ENCODE data around the gene IQSEC1.

Gene IQSEC1

DNA sequence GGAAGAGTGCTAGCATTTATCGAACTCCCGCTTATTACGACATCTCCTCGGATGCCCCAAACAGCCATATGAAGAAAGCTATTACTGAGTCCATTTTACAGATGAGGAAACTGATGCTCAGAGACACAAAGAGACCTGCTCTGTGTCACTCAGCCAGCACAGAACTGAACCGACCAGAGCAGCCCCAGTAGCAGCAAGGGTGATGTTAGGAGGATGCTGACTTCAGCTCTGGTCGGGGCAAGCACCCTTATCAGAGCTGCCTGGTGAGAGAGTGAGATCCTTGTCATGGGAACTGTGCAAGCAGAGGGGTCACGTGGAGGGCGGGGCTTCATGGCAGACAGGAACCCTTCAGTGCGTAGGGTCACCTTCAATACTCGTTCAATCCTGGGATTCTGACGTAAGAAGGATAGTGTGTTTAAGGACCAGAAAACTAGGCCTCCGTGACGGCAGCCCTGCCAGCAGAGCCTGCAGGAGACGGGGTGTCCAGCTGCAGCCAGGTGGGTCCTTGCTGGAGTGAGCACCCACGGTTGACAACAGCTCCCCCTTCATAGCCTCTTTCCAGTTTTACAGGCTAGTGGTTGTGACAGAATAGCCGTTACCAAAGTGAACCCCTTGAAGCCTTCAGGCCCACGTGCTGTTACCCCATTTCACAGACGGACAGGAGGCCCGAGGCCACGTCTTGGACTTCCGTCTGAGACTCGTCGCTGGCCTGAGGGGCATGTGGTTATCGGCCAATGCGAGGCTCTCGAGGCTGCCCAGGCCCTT lies 12.0 kb upstream of the IQSEC1 start:
- DNase-seq (ENCODE audit: low spot score), result no peak

DNA sequence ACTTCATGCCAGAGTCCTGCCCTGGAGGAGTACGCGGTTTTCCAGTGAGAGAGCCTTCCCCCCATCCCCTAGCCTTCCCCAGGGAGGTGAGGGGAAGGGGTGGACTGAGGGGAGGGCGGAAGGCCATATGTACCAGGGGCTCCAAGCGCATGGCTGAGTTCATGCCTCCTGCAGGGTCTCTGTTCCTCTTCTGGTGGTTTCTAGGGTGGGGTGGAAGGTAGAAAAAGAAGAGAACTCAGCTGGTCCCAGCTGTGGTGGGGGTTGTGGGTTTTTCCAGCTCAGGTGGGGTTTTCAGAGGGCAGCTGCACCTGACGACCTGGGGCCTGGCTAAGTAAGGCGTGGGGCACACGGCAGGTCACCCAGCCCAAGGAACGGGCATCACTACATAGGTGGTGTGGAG lies 10.7 kb upstream of the IQSEC1 start:
- DNase-seq (ENCODE audit: low spot score), result no peak

GRCh38 chr3:13083254-13083653 lies 10.0 kb upstream of the IQSEC1 start:
- DNase-seq (ENCODE audit: low spot score), result no peak

- no peak for DNase-seq (ENCODE audit: low spot score)
These were observed 9.4 kb upstream of the IQSEC1 start for GRCh38 chr3:13082677-13083076.

GRCh38 chr3:13081603-13082360 lies 8.6 kb upstream of the IQSEC1 start:
- DNase-seq (ENCODE audit: low spot score), result no peak

DNA sequence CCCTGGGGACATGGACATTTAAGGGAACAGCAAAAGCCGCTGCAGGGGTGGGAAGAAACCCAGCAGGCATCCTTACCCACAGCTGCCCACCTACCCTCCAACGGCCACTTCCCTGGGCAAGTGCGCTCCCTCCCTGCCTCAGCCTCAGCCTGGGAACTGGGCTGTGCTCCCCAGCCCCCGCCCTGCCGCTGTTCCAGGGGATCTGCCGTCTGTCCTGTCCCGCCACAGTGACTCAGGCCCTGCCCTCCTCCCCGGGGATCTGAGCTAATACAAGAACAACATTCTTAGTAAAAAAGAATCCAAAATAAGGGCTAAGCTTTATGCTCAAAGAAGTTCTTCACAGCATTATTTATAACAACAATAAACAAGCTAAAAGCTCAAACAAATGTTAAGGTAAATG lies 7.4 kb upstream of the IQSEC1 start:
- no peak for DNase-seq (ENCODE audit: low spot score)

DNA sequence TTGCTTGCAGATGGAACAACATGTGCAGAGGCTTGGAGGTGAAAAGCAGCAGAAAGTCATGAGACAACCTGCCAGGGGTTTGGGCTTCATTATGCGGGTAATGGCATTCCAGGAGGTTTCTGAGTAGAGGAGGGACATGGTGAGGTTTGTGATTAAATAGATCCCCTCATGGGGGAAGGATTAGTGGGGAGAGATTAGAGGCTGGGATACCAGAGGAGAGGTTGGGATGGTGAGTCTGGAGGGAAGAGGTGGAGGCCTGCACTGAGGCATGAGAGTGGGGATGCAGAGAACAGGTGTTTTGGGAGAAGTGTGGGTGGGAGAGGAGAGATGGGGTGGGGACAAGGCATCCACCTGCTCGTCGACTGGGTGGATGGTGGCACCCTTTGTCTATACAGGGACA lies 6.8 kb upstream of the IQSEC1 start:
- DNase-seq (ENCODE audit: low spot score), result no peak

GRCh38 chr3:13079510-13079909 lies 6.3 kb upstream of the IQSEC1 start:
- no peak for DNase-seq (ENCODE audit: low spot score)

DNA sequence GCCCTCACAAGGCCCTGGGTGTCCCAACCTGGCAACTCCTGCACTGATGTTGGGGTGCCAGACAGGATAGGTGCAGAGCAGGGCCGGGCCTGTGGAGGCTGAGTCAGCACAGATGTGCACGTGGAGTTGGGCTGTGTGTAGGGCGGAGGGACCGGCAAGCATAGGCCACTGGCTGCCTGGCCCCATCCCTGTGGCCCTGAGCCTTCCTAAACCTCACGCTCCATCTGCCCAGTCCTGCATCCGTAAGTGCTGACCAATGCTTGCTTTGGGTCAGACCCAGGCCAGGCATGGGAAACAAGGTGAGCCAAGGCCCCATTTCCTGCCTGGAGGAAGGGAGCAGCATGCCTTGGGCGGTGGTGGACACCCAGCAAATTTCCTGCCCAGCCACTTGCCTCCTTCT lies 5.8 kb upstream of the IQSEC1 start:
- DNase-seq (ENCODE audit: low spot score), result no peak

DNA sequence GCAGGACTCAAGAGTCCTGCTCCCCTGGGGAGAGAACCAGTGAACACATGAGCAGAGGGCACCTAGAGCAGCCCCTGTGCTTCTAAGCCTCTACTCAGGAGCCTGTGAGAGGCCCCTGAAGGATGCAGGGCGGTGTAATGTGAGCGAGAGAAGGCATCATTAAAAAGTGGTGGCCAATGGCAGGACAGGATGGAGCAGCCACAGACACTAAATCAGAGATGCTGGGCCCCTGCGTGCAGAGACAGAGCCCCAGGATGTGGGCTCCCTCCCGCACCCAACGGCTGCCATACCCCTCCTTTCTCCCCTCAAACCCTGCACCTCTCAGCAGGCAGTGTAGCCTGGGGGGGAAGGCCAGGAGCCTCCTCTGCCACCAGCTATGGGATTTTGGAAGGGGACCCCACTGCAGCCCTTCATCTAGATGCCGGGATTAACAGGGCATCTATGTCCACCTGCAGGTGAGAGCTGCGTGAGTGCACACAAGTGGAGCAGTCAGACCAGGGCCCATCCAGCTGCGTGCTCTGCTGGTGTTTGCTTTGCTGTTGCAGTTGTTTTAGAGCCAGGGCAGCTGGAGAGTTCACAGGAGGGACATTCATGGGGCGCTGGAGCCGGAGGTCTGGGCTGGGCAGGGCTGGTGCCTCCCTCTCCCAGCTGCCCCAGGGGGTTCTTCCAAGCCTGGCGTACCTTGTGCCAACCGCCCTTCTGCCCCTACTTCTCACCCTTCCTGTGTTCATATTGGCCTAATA lies 5.1 kb upstream of the IQSEC1 start:
- DNase-seq (ENCODE audit: low spot score), result no peak

DNA sequence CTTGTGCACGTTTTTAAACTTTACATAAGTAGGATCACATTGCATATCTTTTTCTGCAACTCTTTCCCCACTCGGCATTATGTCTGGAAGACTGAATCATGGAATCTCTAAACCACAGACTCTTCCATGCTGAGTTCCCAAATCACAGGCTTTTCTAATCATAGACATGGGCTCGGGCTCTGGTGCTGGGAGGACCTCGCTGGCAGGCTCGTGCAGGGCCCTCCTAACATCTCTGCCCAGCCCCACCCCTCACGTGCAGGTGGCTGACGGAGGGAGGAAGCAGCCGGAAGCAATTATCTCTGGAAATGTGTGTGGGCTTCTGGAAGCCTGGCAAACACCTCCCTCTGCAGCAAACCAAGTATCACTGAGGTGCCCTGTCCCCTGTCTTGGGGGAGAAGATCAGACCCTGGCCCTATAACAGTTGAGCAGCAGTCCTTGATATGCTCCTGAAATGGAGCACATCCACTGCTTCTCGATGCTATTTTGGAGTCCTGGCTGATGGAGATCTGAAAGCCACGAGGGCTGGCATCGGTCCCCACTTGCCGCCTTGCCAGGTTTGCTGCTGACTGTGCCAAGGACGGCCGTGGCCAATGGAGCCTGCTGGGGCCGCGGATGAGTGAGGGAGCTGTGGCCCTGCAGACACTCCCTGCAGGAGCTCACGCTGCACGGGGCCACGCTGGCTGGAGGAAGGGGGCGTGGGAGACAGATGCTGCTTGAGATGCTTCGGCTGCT lies 4.4 kb upstream of the IQSEC1 start:
- DNase-seq (ENCODE audit: low spot score), result no peak

- no peak for DNase-seq (ENCODE audit: low spot score)
These were observed 2.9 kb upstream of the IQSEC1 start for GRCh38 chr3:13075986-13076654.

DNA sequence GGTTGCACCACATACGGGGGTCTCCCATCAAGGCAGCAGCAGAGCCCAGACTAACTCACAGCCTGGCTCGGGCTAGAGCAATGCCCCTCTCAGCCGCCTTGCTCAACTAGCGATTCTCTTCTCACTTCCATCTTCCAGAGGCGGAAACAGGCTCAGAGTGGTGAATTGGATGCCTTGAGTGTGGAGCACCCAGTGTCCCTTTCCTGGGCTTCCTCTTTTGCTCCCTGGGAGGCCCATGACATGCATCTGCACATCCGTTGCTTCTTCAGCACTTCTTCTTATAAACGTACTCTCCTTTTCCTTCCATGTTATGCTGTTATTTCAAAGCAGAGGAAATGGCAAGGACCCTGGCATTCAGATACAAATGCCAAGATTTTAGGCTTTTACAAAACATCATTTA lies 2.1 kb upstream of the IQSEC1 start:
- DNase-seq (ENCODE audit: low spot score), result no peak

DNA sequence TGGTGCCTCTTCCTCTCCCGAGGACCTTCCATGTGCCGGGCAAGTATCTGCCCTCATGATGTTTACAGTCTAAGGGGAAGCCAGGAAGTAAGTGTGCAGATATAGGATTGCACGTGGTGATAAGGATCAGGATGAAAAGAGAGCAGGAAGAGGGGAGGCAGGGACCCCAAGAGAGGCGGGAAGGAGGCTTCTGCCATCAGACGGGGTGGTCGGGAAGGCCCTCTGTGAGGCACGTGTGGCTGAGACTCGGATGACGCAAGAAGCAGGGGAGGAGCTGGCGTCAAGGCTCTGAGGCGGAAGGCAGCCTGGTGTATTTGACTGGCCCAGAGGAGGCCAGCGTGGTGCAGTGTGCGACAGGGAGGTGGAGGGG lies 762 bp upstream of the IQSEC1 start:
- DNase-seq (ENCODE audit: low spot score), result no peak

GRCh38 chr3:13072600-13073325 lies 466 bp downstream of the IQSEC1 start:
- no peak for DNase-seq (ENCODE audit: low spot score)

GRCh38 chr3:13072239-13072599 lies 1.0 kb downstream of the IQSEC1 start:
- DNase-seq (ENCODE audit: low spot score), result no peak

- DNase-seq (ENCODE audit: low spot score), result no peak
These were observed 1.5 kb downstream of the IQSEC1 start for GRCh38 chr3:13071695-13072094.

- no peak for DNase-seq (ENCODE audit: low spot score)
These were observed 2.7 kb downstream of the IQSEC1 start for GRCh38 chr3:13070391-13071070.

DNA sequence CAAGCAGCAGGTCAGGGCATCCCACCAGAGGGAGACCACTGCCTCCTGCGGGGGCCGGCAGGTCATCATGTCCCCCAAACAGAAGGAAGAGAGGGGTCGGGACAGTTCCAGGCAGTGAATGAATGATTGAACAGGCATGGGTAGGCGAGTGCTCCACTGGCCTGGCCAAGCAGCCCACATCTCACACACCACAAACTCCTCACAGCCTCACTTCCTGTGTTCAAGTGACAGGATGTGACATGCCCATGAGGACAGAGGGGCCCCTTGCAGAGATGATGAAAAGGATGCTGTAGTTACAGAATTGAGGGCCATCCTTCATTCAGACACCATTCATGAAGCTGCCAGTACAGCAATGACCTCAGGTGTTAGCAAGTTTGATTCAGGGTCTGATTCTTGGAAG lies 3.7 kb downstream of the IQSEC1 start:
- DNase-seq (ENCODE audit: low spot score), result peak; percentile 60

DNA sequence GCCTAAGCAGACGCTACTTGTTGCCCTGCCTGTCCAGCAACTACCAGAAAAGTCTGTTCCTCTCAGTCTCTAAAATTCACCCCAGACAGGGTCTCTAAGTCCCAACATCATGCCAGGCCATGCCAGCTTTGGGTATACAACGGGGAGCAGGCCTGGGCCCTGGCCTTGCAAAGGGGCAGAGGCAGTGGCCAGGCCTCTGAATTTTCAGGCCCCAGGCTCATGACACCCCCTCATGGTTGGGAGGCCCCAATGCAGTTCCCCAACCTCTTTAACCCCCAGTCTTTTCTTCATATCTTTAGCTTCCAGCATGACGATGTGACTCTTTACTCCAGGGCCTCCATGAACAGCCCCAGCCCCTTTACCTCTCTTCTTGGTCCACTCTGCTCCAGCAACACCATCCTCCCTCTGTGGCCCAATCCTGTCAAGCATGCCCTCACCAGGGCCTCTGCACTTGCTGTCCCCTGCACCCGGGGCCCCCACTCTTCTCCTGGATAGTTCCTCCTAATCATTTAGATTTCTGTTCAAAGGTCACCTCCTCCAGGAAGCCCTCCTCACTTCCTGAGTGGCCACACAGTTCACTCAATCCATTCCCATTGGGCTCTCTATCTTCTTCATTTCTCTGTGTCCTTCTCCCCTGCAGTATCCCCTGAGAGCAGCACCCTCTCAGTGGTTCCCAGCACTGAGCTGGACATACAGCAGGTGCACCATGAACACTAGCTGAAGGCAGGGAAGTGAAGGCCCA lies 4.8 kb downstream of the IQSEC1 start:
- no peak for DNase-seq (ENCODE audit: low spot score)
